Tibial artery (tissue), 4 donors: ENCODE measurements around the gene BPIFB2.

Experiments used
- DNase-seq, 2 donors: peaks; one replicate each; pipeline ENCODE4 v3.0.0-alpha.2; 2019
- H3K27ac ChIP-seq, 2 donors: fragments of 200-600 bp; sonication (generic) in 1 of 2; 1 replicate in 1 of 2; 2 replicates in 1 of 2; pipeline ENCODE4 v1.5.1; 2018 to 2019; ENCODE audit warnings: mild to moderate bottlenecking in 1 of 2
- H3K27me3 ChIP-seq, 2 donors: fragments of 200-600 bp; sonication (generic) in 1 of 2; one replicate each; pipeline versions ENCODE4 v1.5.1 to v1.6.0; 2016 to 2019
- H3K36me3 ChIP-seq, 3 donors: fragments of 200-600 bp; sonication (generic) in 2 of 3; one replicate each; pipeline ENCODE4 v1.5.1; 2016 to 2019; ENCODE audit warnings: mild to moderate bottlenecking in 2 of 3
- H3K4me1 ChIP-seq, 4 donors: fragments of 200-600 bp; sonication (generic) in 2 of 4; 1 replicate in 3 of 4; 2 replicates in 1 of 4; pipeline ENCODE4 v1.5.1; 2016 to 2019
- H3K4me3 ChIP-seq, 2 donors: fragments of 200-600 bp; sonication (generic) in 1 of 2; 1 replicate in 1 of 2; 2 replicates in 1 of 2; pipeline ENCODE4 v1.5.1; 2018 to 2019; ENCODE audit warnings: mild to moderate bottlenecking in 2 of 2
- H3K9me3 ChIP-seq, 3 donors: fragments of 200-600 bp; sonication (generic) in 1 of 3; one replicate each; pipeline ENCODE4 v1.5.1; 2016 to 2019
- CTCF ChIP-seq, 2 experiments: fragments of 200-600 bp in 1 of 2; fragments of 450-650 bp in 1 of 2; IDR thresholded peaks; one replicate each; pipeline ENCODE4 v1.5.1; 2017 to 2019; ENCODE audit warnings: antibody characterized with exemption in 2 of 2, mild to moderate bottlenecking in 1 of 2, moderate library complexity in 1 of 2
- intact Hi-C: fragments of 100-400 bp; cut with DNase I; formaldehyde crosslinking; loops from one replicate; pipeline ENCODE4 v1.15.0; 2023; ENCODE audit warnings: low total_unique reads

Gene BPIFB2

DNA sequence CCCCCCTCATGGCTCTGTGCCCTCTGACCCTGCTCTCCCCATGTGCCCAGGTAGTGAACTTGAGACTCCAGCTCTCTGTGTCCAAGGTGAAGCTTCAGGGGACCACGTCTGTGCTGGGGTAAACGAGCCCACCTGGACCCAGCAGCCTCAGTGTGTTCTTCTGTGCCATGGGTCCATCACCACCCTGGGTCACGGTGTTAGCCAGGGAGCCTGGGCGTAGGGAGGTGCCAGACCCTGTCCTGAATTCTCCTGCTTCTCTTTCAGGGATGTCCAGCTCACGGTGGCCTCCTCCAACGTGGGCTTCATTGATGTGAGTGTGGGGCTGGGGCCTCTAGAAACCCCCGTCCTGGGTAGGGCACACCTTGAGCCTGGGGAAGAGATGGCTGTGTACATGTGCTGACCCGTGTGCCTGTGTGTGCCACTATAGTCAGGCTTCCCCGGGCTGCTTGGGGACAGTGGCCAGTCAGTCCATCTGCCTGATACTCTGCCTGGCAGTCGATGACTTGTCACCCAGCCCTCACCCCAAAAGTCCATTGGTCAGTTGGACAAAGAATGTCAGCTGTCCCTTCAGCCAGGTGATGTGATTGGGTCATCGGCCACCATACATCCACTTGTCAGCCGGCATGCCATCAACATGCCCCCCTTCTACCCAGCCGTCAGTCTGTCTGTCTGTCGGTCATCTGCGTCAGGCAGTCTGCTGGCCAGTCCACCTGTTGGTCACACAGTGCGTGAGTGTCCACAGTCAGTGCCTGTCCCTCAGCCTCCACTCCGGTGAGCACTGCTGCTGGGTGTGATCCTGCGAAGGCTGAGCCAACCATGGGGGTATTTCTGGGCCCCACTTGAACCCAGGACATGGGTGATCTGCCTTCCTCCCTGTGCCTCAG is 13.0 kb downstream of the BPIFB2 start:
- no peak for TF ChIP-seq CTCF (IDR thresholded peaks at IDR 0.05)
- H3K4me3 ChIP-seq = no peak overlapping the region
- intact Hi-C loops = no loop called here
- peaks cover 0 to 6% of the 10 kb centered on the region in 2 donors for H3K27me3 ChIP-seq
- H3K4me1 ChIP-seq = no peaks in the 10 kb centered on the region
- no peak overlapping the region for H3K27ac ChIP-seq
- no peak for DNase-seq
- no peaks in the 10 kb centered on the region for H3K9me3 ChIP-seq
- H3K36me3 ChIP-seq = no peaks in the 10 kb centered on the region

- Histone ChIP-seq H3K4me3 (no peak overlapping the region), H3K4me1 (no peaks in the 10 kb centered on the region), H3K27me3 (peaks cover 0 to 3% of the 10 kb centered on the region in 2 donors), H3K27ac (no peak overlapping the region), H3K9me3 (no peaks in the 10 kb centered on the region), H3K36me3 (no peaks in the 10 kb centered on the region)
- intact Hi-C loops = no loop called here
- no peak for DNase-seq
- TF ChIP-seq CTCF (IDR thresholded peaks at IDR 0.05) = no peak
Observed at GRCh38 chr20:33021879-33022278, 14.4 kb downstream of the BPIFB2 start.

DNA sequence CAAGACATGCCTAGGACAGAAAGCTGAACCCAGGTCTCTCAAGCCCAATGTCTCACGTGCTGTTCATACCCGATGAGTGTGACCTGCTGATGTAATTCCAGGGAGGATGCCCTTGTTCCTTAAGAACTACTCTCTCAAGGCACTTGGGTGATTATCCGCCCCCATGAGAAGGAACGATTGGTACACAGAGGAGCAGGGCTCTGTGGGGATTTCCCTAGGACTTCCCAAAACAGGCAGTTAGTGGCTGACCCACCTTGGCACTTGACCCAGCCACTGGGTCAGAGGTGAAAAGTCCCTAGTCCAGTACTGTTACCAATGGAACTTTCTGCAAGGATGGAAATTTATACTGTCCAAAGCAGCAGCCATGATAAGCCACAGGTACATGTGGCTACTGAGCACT is 14.8 kb downstream of the BPIFB2 start:
- DNase-seq = no peak
- Histone ChIP-seq H3K4me1 (no peaks in the 10 kb centered on the region), H3K27me3 (peaks cover 0 to 3% of the 10 kb centered on the region in 2 donors), H3K4me3 (no peak overlapping the region), H3K36me3 (no peaks in the 10 kb centered on the region), H3K27ac (no peak overlapping the region), H3K9me3 (no peaks in the 10 kb centered on the region)
- intact Hi-C loops = no loop called here
- no peak for TF ChIP-seq CTCF (IDR thresholded peaks at IDR 0.05)

DNA sequence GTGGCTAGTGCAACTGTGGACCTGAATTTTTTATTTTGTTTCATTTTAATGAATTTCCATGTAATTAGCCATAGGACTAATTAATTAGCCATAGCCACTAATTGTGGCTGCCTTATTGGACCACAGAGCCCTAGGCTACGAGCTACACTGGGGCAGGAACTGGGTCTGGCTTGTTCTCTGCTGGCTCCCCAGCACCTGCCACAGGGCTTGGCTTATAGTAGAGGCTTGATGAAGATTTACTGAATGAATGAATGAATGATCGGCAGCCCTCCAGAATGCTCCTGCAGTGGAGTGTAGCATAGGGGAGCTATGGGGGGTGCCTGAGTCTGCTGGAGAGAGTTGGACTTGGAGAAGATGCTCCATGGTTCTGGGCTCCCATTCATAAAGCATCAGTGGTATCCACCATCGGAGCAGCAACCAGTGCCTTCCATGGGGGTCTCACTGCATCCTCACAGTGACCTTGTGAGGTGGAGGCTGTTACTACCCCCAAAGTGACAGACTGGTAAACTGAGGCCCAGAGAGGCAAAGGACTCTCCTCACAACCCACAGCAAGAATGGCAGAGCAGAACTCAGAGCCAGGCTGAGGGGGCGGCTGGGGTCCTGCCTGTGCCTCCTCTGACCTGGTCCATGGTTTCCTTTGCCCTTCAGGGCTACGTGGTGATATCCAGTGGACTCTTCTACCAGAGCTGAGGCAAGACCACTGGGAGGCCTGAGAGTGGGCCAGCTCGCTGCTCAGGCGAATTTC is 15.4 kb downstream of the BPIFB2 start:
- intact Hi-C loops = no loop called here
- no peak for TF ChIP-seq CTCF (IDR thresholded peaks at IDR 0.05)
- no peaks in the 10 kb centered on the region for H3K36me3 ChIP-seq
- peaks cover 0 to 7% of the 10 kb centered on the region in 2 donors for H3K27me3 ChIP-seq
- no peak for DNase-seq
- H3K4me1 ChIP-seq = no peaks in the 10 kb centered on the region
- H3K4me3 ChIP-seq = no peak overlapping the region
- no peaks in the 10 kb centered on the region for H3K9me3 ChIP-seq
- H3K27ac ChIP-seq = no peak overlapping the region

- TF ChIP-seq CTCF (IDR thresholded peaks at IDR 0.05) = no peak
- intact Hi-C loops = no loop called here
- Histone ChIP-seq H3K27me3 (peaks cover 0 to 13% of the 10 kb centered on the region in 2 donors), H3K36me3 (no peaks in the 10 kb centered on the region), H3K9me3 (no peaks in the 10 kb centered on the region), H3K4me3 (no peak overlapping the region), H3K4me1 (no peaks in the 10 kb centered on the region), H3K27ac (no peak overlapping the region)
- no peak for DNase-seq
Observed at GRCh38 chr20:33023439-33024242, 16.1 kb downstream of the BPIFB2 start.
